Tibial artery (tissue), 4 donors: ENCODE data around the gene RBM46.

Source experiments
- DNase-seq, 2 donors: peaks; one replicate each; pipeline ENCODE4 v3.0.0-alpha.2; 2019
- H3K27ac ChIP-seq, 2 donors: fragments of 200-600 bp; sonication (generic) in 1 of 2; 1 replicate in 1 of 2; 2 replicates in 1 of 2; pipeline ENCODE4 v1.5.1; 2018 to 2019; ENCODE audit warnings: mild to moderate bottlenecking in 1 of 2
- H3K27me3 ChIP-seq, 2 donors: fragments of 200-600 bp; sonication (generic) in 1 of 2; one replicate each; pipeline versions ENCODE4 v1.5.1 to v1.6.0; 2016 to 2019
- H3K36me3 ChIP-seq, 3 donors: fragments of 200-600 bp; sonication (generic) in 2 of 3; one replicate each; pipeline ENCODE4 v1.5.1; 2016 to 2019; ENCODE audit warnings: mild to moderate bottlenecking in 2 of 3
- H3K4me1 ChIP-seq, 4 donors: fragments of 200-600 bp; sonication (generic) in 2 of 4; 1 replicate in 3 of 4; 2 replicates in 1 of 4; pipeline ENCODE4 v1.5.1; 2016 to 2019
- H3K4me3 ChIP-seq, 2 donors: fragments of 200-600 bp; sonication (generic) in 1 of 2; 1 replicate in 1 of 2; 2 replicates in 1 of 2; pipeline ENCODE4 v1.5.1; 2018 to 2019; ENCODE audit warnings: mild to moderate bottlenecking in 2 of 2
- H3K9me3 ChIP-seq, 3 donors: fragments of 200-600 bp; sonication (generic) in 1 of 3; one replicate each; pipeline ENCODE4 v1.5.1; 2016 to 2019
- CTCF ChIP-seq, 2 experiments: fragments of 200-600 bp in 1 of 2; fragments of 450-650 bp in 1 of 2; IDR thresholded peaks; one replicate each; pipeline ENCODE4 v1.5.1; 2017 to 2019; ENCODE audit warnings: antibody characterized with exemption in 2 of 2, mild to moderate bottlenecking in 1 of 2, moderate library complexity in 1 of 2
- intact Hi-C: fragments of 100-400 bp; cut with DNase I; formaldehyde crosslinking; loops from one replicate; pipeline ENCODE4 v1.15.0; 2023; ENCODE audit warnings: low total_unique reads

Gene RBM46

GRCh38 chr4:154781983-154782293, 866 bp downstream of the RBM46 start:
- Histone ChIP-seq H3K27me3 (peaks cover 0 to 13% of the 10 kb centered on the region in 2 donors), H3K9me3 (no peaks in the 10 kb centered on the region), H3K4me3 (no peak overlapping the region), H3K27ac (no peak overlapping the region), H3K36me3 (no peaks in the 10 kb centered on the region), H3K4me1 (no peaks in the 10 kb centered on the region)
- intact Hi-C loops = no loop called here
- DNase-seq = no peak
- TF ChIP-seq CTCF (IDR thresholded peaks at IDR 0.05) = no peak

DNA sequence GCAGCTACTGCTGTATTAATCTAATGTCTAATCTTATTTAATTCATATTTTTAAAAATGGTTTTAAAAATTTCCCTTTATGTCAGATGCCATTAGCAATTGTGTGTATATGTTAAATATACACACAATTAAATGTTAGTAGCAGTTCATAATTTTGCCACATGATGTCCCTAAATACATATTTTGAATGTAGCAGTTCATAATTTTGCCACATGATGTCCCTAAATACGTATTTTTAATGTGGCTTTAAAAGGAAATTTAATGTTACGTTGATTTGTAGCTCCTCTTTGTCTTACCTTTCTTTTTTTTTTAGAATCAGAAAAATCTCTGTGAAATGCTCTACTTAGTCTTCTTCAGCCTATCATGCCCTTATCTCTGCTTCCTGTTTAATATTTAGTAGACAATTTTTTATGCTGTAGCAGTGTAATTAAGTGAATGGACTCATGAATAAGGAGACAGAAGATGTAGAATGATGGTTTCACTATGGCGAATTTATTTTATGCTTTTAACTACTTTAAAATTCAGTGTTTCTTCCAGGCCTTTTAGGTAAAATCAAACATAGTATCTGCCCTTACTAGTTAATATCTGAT, 26.1 kb downstream of the RBM46 start:
- H3K27ac ChIP-seq = no peak overlapping the region
- intact Hi-C loops = no loop called here
- no peaks in the 10 kb centered on the region for H3K36me3 ChIP-seq
- H3K27me3 ChIP-seq = no peaks in the 10 kb centered on the region
- H3K4me1 ChIP-seq = no peaks in the 10 kb centered on the region
- H3K9me3 ChIP-seq = no peaks in the 10 kb centered on the region
- H3K4me3 ChIP-seq = no peak overlapping the region
- DNase-seq = no peak
- TF ChIP-seq CTCF (IDR thresholded peaks at IDR 0.05) = peak; percentile 46 to 53

DNA sequence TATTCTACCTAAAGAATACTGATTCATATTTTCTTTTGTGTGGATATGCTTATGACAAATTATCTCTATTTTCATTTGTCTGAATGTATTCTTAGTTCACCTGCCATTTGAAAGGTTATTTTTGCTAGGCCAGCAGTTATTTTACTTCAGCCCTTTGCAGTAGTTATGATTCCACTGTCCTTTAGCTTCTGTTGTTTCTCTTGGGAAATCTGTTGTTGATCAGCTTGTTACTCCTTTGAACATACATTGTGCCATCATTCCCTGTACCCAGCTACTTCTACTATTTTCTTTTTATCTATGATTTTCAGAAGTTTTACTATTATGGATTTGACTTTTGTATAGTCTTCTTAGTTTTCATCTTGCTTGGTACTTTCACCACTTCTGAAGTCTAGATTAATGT, 37.2 kb downstream of the RBM46 start:
- no peaks in the 10 kb centered on the region for H3K36me3 ChIP-seq
- H3K27ac ChIP-seq = no peak overlapping the region
- no peak overlapping the region for H3K4me3 ChIP-seq
- DNase-seq = no peak
- no peaks in the 10 kb centered on the region for H3K4me1 ChIP-seq
- intact Hi-C loops = no loop called here
- H3K9me3 ChIP-seq = no peaks in the 10 kb centered on the region
- H3K27me3 ChIP-seq = no peaks in the 10 kb centered on the region
- no peak for TF ChIP-seq CTCF (IDR thresholded peaks at IDR 0.05)

GRCh38 chr4:154822775-154823174, 41.7 kb downstream of the RBM46 start:
- H3K4me1 ChIP-seq = no peaks in the 10 kb centered on the region
- no peaks in the 10 kb centered on the region for H3K9me3 ChIP-seq
- no peaks in the 10 kb centered on the region for H3K27me3 ChIP-seq
- no peak overlapping the region for H3K27ac ChIP-seq
- no peak overlapping the region for H3K4me3 ChIP-seq
- TF ChIP-seq CTCF (IDR thresholded peaks at IDR 0.05) = no peak
- intact Hi-C loops = no loop called here
- DNase-seq = no peak
- no peaks in the 10 kb centered on the region for H3K36me3 ChIP-seq

DNA sequence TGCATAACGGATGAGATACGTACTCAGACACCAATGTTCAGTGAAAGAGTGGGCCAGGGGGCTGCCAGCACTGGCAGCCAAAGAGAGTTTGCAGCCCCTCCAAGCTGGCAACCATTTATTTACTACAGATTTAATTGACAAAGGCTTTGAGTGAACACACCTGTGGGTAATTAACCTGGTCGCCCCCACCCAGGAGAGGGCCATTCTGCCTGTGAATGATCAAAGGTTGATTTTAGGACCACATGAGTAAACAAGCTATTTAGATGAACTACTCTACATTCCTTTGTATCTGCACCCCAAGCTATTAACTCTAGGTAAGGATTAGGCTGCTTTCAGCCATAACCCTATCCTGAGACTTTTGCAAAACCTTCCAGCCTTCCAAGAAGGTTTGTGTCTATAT, 55.0 kb downstream of the RBM46 start:
- no peaks in the 10 kb centered on the region for H3K27me3 ChIP-seq
- no peaks in the 10 kb centered on the region for H3K9me3 ChIP-seq
- no peak for TF ChIP-seq CTCF (IDR thresholded peaks at IDR 0.05)
- intact Hi-C loops = no loop called here
- no peak for DNase-seq
- H3K27ac ChIP-seq = no peak overlapping the region
- no peaks in the 10 kb centered on the region for H3K36me3 ChIP-seq
- no peak overlapping the region for H3K4me3 ChIP-seq
- H3K4me1 ChIP-seq = no peaks in the 10 kb centered on the region

GRCh38 chr4:154836513-154836912, 55.4 kb downstream of the RBM46 start:
- Histone ChIP-seq H3K4me3 (no peak overlapping the region), H3K9me3 (no peaks in the 10 kb centered on the region), H3K27me3 (no peaks in the 10 kb centered on the region), H3K36me3 (no peaks in the 10 kb centered on the region), H3K4me1 (no peaks in the 10 kb centered on the region), H3K27ac (no peak overlapping the region)
- no peak for DNase-seq
- intact Hi-C loops = no loop called here
- no peak for TF ChIP-seq CTCF (IDR thresholded peaks at IDR 0.05)
